ENCODE data around the gene ZDHHC14.

GRCh38 chr6:157374889-157375443 lies 6.0 kb upstream of the ZDHHC14 start:
- TF ChIP-seq FOSL2 (IDR thresholded peaks at IDR 0.05) (no peak), FOSL2 (CRISPR knock-in tag; IDR thresholded peaks at IDR 0.05) (no peak), PHF8 (IDR thresholded peaks at IDR 0.05; ENCODE audit: borderline replicate concordance, low read depth) (no peak), POLR2A (IDR thresholded peaks at IDR 0.05; ENCODE audit: low read length) (no peak), PBX3 (IDR thresholded peaks at IDR 0.05) (no peak)
- TF ChIP-seq, protein P1, sequence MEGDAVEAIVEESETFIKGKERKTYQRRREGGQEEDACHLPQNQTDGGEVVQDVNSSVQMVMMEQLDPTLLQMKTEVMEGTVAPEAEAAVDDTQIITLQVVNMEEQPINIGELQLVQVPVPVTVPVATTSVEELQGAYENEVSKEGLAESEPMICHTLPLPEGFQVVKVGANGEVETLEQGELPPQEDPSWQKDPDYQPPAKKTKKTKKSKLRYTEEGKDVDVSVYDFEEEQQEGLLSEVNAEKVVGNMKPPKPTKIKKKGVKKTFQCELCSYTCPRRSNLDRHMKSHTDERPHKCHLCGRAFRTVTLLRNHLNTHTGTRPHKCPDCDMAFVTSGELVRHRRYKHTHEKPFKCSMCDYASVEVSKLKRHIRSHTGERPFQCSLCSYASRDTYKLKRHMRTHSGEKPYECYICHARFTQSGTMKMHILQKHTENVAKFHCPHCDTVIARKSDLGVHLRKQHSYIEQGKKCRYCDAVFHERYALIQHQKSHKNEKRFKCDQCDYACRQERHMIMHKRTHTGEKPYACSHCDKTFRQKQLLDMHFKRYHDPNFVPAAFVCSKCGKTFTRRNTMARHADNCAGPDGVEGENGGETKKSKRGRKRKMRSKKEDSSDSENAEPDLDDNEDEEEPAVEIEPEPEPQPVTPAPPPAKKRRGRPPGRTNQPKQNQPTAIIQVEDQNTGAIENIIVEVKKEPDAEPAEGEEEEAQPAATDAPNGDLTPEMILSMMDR (IDR thresholded peaks at IDR 0.05), result no peak
- TF ChIP-seq, protein P2, sequence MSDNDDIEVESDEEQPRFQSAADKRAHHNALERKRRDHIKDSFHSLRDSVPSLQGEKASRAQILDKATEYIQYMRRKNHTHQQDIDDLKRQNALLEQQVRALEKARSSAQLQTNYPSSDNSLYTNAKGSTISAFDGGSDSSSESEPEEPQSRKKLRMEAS (IDR thresholded peaks at IDR 0.05), result no peak

Measured in A549 (cell line).